Activated CD8-positive, alpha-beta memory T cell treated with anti-CD3 and anti-CD28 coated beads for 24 hours (primary cell): Measurements from ENCODE around the gene SMAD4.
"Not testable (repeated sequence)": the region's sequence is repeated elsewhere in the genome, so short reads cannot be mapped to it uniquely, and the experiment has no call there.

Source experiments
- DNase-seq: peaks from one replicate; pipeline ENCODE4 v3.0.0-alpha.2; 2020

The SMAD4 gene

GRCh38 chr18:51029694-51030536, at the start of gene SMAD4:
TSS of gene SMAD4 (plus strand) at chr18:51030213. CDS start at chr18:51047047, 16,834 bp downstream.
- peak; percentile 99 for DNase-seq

DNA sequence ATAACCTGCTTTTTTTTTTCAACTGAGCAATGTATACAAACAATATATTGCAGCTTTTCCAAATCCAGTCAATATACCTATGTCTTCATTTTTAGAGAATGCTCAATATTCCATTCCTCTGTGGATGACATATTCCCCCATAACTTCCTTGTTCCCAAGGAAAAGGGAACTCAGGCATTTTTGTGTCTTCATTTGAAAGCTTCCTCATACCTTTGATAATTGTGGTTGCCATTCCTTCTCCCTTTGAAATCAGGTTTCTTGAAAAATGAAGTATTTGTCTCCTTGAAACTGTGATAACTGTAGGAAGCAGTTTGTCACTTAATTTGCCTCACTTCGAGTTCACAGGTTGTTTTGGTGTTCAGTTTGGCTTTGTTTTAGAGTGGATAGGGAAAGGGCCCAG, 48.6 kb upstream of the SMAD4 start:
- no peak for DNase-seq

GRCh38 chr18:50982086-50982801, 47.8 kb upstream of the SMAD4 start:
- DNase-seq, result no peak

DNA sequence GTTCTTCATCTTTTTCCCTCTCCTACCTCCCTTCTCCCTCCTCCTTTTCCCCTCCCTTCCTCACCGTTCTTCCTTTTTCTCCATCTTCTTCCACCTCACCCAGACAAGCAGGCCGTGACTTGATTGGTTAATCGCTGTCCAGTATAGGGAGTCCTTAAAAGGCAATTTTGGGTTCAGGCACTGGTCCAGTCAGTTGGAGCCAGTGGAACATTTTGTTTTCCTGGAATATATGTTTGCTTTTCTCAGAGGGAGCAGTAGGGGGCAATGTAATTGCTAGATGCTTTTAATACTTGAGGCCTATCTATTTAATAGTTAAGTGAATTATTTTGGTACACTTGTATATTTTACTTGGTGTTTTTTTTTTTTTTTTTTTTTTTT, 47.2 kb upstream of the SMAD4 start:
- no peak for DNase-seq

GRCh38 chr18:50986360-50987087, 43.5 kb upstream of the SMAD4 start:
- no peak for DNase-seq

- no peak for DNase-seq
Measured at GRCh38 chr18:50987261-50987660, 42.8 kb upstream of the SMAD4 start.

DNA sequence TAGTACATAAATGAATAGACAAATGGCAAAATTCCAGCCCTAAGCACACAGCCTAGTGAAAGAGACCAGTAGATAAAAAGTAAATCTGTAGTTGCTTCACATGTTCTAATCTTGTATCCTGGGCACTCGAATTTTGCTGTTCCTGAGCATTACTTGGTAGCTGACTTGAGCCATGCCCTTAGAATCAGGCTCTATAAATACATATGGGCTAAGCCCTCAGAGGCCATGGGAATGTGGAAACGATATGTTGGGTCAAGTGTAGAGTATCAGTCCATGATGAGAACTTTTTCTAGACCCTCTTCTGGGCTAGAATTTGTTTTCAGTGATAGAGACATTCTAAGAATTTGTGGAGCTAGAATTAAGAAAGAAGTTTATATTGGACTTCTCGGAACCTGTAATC, 40.3 kb upstream of the SMAD4 start:
- DNase-seq, result no peak

GRCh38 chr18:50992351-50992762, 37.7 kb upstream of the SMAD4 start:
- DNase-seq, result no peak

- no peak for DNase-seq
Measured at GRCh38 chr18:50994031-50994430, 36.0 kb upstream of the SMAD4 start.

DNA sequence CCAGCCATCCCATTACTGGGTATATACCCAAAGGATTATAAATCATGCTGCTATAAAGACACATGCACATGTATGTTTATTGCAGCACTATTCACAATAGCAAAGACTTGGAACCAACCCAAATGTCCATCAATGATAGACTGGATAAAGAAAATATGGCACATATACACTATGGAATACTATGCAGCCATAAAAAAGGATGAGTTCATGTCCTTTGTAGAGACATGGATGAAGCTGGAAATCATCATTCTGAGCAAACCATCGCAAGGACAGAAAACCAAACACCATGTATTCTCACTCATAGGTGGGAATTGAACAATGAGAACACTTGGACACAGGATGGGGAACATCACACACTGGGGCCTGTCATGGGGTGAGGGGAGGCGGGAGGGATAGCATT, 26.8 kb upstream of the SMAD4 start:
- not testable (repeated sequence) for DNase-seq

DNA sequence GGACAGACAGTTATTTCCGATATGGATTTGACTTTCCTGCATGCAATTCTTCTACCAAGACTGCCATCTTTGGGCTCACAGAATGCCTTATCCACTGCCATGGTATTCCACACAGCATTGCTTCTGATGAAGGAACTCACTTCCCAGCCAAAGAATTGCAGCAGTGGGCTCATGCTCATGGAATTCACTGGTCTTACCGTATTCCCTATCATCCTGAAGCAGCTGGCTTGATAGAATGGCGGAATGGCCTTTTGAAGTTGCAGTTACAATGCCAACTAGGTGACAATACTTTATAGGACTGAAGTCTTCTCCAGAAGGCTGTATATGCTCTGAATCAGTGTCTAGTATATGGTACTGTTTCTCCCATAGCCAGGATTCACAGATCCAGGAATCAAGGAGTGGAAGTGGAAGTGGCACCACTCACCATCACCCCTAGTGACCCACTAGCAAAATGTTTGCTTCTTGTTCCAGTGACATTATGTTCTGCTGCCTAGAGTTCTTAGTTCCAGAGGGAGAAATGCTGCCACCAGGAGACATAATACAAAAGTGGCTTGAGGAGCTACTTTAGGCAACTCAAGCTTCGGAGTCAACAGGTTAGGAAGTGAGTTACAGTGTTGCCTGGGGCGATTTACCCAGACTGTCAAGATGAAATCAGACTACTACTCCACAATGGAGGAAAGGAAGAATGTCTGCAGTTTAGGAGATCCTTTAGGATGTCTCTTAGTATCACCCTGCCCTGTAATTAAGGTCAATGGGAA, 23.8 kb upstream of the SMAD4 start:
- no peak for DNase-seq

- no peak for DNase-seq
Measured at GRCh38 chr18:51006948-51007789, 22.8 kb upstream of the SMAD4 start.

GRCh38 chr18:51007790-51008139, 22.2 kb upstream of the SMAD4 start:
- DNase-seq, result no peak

DNA sequence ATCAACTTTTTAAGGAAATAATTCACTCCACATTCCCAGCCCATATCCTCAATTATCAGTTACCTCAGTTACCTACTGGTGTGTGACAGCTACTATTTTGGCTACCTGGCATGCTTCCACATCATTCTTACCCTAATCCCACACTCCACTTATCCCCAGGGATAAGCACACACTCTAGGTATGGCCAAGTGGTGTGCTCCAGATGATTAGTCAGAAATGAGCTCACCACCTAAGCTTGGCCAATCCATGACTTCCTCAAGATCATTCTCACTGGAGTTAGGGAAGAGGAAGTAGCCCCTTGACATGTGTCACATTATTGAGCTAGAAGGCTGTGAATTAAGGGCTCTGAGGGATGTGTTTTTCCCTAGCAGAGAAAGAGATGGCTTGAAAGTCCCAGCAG, 20.9 kb upstream of the SMAD4 start:
- no peak for DNase-seq

- no peak for DNase-seq
Measured at GRCh38 chr18:51010218-51010617, 19.8 kb upstream of the SMAD4 start.

DNA sequence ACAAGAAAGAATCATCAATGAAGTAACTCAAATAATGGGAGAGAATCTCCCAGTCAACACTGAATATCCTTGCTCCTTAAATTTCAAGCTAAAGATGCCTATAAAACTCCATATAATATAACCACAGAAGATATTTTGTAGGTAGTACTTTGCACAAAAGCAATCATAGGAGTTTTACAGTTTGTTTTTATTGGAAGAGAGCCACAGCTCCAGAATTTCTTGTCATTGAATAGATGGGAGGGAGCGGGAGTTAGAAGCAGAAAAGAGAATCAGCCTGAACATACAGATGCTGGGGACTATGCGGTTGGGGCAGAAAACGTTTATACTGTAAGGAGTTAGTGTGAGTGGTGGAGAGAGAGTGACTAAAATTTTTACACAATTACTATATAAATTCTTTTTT, 18.3 kb upstream of the SMAD4 start:
- DNase-seq, result no peak

DNA sequence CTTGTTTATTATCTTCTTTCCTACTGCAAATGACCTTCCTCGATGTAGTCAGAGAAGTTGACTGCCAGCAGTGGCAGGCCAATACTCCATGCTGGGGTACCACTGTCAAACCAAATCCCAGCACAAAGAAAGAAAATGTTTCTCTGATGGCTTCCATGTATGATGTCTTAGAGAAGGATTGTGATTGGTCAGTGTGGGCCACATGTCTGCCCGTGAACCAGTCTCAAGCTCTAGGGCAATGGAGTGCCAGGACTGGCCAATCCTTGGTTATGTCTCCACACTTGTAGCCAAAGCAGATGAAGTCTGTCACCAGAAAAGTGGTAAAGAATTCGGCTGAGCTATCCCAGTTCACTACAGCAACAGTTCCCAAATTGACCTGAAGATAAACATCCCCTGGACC, 17.6 kb upstream of the SMAD4 start:
- DNase-seq, result no peak

GRCh38 chr18:51013259-51013658, 16.8 kb upstream of the SMAD4 start:
- no peak for DNase-seq

DNA sequence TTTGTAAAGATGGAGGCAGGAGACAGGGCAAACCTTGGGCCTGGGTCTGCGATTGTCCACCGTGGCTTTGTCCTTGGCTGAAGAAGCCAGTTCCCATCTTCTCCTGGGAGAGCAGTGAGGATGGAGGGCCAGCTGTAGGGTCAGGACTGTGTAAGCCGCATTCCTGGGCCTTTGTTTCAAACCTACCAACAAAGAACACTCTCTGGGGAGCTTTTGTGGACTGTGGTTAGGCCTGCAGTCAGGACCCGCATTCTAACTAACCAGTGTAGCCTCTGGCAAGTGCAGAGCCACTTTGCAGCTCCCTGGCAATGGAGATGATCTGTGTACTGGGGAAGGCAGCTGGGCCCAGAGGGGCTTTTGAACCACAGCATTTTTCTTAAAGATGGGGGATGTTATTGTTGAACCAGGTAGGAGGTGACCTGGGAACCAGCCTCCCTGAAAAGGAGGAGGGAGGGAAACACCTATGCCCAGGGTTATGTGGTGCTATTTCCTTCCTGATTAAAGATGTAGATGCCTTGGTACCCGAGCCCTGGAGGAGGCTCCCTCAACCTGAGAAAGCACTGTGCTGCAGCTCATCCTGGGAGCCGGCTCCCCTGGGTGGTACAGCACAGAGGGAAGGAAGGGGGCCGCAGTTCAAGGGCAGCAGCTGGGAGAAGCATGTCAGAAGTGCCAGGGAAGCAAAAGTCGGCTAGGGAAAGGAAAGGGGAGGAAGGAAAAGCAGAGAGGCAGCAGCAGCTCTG, 12.7 kb upstream of the SMAD4 start:
- DNase-seq, result no peak

DNA sequence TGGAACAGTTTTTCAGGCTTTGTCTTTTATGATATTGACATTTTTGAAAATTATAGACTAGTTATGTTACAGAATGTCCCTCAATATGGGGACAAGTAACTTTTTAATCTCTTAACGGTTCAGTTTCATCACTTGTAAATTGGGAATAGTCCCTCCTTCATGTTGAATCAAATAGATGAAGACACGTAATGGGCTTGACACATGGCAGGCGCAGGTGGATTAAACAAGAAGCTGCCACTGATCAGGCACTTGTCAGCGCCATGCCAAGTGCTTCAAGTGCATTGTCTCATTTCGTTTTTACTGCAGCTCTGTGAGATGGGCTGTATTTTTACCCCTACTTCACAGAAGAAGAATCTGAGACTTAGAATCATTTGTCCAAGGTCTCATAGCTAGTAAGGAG, 9.5 kb upstream of the SMAD4 start:
- no peak for DNase-seq

DNA sequence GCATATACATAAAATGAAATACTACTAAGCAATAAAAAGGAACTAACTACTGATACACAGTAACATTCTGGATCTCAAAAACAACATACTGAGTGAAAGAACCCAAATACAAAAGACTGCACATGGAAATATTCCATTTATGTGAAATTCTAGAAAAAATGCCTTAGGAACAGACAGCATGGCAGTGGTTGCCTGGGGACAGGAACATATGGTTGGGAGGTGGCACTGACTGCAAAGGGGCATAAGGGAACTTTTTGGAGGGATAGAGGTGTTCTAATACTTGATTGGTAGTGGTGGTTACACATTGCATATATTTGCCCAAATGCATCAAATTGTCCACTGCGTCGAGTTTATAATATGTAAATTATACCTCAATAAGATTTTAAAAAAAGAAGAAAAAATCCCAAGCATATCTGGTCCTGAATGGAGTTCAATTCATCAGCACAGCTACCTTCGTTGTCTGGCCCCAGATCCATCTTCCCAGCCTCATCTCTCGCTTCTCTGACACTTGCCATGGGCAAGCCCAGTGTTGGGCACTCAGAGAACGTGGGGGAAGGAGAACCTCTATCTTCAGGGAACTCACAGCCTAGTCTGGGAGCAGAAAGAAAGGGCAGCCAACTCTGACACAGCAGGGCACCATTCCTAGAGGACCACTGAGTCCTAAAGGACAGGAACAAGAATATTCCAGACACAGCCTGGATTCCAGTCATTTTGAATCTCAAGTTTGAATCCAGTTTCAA, 8.6 kb upstream of the SMAD4 start:
- DNase-seq, result no peak
